Measurements from ENCODE around the gene RBPJ.
"Not testable (repeated sequence)": the region's sequence is repeated elsewhere in the genome, so short reads cannot be mapped to it uniquely, and the experiment has no call there.

Gene RBPJ

DNA sequence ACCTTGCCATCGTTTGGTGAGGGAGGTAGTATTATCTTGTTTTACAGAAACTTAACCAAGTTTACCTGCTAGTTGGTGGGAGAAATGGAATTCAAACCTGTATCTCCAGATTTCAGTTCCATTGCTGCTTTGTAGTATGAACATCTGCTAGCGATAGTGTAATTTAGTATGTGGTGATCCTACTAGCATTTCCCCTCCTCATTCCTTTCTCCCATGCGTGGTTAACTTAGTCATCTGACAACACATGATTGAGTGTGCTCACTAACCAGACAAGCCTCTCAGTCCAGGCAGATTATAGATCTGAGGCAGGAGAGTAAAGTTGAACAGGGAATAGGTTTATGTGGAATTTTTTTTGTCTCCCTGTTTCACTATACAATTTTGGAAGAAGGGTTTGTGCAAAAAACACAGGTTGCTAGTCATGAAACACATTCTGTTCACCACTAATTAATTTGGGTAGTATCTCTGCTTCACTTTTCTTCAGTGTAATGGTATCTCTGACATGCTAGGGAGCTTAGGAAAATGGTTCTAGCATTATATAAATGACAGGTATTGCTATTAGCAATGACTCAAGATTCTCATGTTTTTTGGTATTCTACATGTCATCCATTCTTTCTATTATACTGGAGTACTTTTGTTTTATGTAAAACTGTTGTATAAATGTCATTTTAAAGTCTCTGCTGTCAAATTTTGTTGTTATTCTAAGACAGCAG lies 21.7 kb downstream of the RBPJ start:
- DNase-seq (ENCODE audit: low read depth) = peak; percentile 70

GRCh38 chr4:26343038-26343398 lies 22.2 kb downstream of the RBPJ start:
- DNase-seq (ENCODE audit: low read depth) = no peak

GRCh38 chr4:26344901-26345564 lies 24.2 kb downstream of the RBPJ start:
- DNase-seq (ENCODE audit: low read depth) = no peak

- DNase-seq (ENCODE audit: low read depth) = no peak
These were observed 24.7 kb downstream of the RBPJ start for GRCh38 chr4:26345565-26345938.

DNA sequence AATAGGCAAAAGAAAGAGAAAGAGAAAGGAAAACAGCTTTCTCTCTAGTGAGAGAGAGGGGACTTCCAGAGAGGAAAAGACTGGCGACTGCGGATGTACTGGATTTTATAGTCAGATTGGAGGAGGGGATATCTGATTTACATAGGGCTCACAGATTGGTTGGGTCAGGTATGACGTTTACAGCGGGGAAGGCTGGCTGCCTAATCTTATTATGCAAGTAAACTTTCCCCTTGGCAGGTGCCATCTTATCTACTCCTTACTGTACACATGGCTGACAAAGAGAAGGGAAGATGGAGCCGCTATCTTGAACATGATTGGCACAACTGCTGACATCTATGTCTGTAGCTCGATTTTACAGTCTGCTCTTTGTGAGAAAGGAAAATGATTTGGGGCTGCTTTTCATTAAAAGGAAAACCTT lies 25.4 kb downstream of the RBPJ start:
- DNase-seq (ENCODE audit: low read depth) = no peak

DNA sequence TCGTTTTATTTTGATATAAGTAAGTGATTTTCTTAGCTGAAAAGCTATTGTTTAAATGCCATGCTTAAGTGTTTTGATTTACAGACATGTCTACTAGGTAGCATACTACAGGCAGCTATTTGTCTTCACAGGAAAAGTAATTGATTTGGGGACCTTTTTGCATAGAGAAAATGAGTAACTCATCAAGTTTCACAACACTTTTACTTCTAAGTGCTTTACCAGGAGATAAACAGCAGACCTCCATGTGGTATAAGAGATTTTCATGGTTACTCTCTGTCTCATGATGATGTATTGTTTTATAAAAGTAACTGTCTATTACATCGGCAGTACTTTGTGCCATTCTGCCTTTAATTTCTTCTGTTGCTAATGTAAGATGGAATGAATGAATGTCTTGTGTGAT lies 28.7 kb downstream of the RBPJ start:
- no peak for DNase-seq (ENCODE audit: low read depth)

DNA sequence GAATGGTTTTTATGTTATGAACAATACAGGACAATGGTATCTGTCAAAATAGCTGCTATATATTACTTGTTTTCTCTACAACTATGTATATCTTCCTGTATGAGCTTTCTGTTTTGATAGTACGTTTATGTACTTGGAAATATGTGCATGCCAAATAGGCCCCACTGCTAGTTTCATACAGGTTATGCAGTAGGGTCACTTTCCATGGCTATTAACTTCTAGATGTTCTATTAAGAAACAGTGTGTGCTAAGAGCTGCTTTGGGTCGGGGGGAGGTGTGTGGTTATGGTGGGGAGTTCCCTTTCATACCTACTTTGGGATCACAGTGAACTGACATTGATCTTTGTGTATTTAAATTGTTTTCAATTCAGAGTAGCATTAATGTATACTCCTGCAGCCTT lies 30.9 kb downstream of the RBPJ start:
- no peak for DNase-seq (ENCODE audit: low read depth)

- no peak for DNase-seq (ENCODE audit: low read depth)
These were observed 33.7 kb downstream of the RBPJ start for GRCh38 chr4:26354491-26354890.

- no peak for DNase-seq (ENCODE audit: low read depth)
These were observed 34.7 kb downstream of the RBPJ start for GRCh38 chr4:26355392-26356052.

DNA sequence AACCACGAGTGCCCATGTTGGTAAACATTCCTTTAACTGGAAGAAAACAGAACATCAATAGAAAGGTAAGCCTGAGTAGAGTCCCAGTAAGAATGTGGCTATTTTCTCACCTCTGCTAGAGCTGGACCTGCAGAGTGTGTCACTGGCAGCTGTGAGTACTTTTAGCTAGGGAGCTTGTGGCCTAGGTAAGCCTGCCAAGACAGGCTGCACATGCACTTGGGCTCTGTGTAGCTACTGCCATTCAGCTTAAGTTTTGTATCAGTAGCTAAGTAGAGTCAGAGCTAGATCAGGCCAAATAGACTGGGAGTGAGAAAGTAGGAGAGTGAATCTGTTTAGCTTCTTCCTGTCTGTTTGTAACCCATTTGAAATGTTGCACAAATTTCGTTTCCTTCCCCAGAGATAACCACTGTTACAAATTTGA lies 35.3 kb downstream of the RBPJ start:
- DNase-seq (ENCODE audit: low read depth) = no peak

GRCh38 chr4:26359521-26359920 lies 38.7 kb downstream of the RBPJ start:
- not testable (repeated sequence) for DNase-seq (ENCODE audit: low read depth)

DNA sequence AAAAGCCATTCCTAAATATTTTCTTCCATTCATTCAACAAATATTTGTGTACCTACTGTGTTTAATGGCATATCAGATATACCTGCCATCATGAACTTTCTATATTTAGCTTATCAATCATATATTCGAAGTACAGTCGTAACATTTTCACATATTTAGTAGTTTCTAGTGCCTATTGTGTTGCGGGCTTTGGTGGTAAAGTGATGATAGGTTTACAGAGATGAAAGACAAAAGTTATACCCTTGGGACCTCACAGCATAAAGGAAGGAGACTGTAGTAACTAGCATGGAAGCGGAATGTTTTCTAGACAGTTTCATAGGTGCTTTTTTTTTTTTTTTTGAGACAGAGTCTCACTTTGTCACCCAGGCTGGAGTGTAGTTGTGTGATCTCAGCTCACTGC lies 39.5 kb downstream of the RBPJ start:
- DNase-seq (ENCODE audit: low read depth) = no peak

- no peak for DNase-seq (ENCODE audit: low read depth)
These were observed 40.0 kb downstream of the RBPJ start for GRCh38 chr4:26360864-26361263.

DNA sequence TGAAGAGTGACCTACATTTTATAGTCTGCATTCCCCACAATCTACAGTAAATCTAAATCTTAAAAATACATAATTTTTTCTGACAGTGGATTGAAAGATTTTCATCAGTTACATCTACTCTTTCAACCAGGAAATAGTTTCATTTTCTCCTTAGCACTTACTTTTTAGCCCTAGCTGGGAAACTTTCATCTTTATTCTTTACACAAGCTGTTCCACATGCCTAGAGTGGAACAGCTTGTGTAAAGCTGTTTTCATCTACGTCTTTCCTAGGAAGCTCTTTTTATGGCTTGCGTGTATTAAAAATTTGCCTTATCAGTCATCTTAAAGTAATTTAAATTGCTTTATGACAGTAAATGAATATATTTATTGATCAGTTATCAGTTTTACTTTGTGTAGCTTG lies 40.5 kb downstream of the RBPJ start:
- no peak for DNase-seq (ENCODE audit: low read depth)

DNA sequence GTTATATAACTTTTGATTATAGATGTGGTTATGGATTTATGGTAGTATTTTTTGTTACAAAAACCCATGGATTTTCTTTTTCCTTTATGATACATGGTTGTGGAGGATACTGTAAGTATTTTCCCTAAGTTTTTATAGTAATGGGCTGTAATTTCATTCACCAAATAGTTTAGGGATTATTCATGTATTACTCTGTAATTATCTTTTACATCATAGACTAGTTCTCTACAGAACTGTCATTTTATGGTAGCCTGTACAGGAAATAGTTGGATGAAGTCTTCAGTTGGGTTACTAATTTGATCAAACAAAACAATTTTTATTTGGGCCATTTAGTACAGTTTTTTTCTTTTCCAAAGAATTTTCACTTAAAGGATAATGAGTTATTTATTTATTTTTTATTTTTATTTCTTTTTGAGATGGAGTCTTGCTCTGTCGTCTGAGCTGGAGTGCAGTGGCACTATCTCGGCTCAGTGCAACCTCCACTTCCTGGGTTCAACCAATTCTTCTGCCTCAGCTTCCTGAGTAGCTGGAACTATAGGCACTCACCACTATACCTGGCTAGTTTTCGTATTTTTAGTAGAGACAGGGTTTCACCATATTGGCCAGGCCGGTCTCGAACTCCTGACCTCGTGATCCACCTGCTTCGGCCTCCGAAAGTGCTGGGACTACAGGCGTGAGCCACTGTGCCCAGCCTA lies 42.1 kb downstream of the RBPJ start:
- no peak for DNase-seq (ENCODE audit: low read depth)

DNA sequence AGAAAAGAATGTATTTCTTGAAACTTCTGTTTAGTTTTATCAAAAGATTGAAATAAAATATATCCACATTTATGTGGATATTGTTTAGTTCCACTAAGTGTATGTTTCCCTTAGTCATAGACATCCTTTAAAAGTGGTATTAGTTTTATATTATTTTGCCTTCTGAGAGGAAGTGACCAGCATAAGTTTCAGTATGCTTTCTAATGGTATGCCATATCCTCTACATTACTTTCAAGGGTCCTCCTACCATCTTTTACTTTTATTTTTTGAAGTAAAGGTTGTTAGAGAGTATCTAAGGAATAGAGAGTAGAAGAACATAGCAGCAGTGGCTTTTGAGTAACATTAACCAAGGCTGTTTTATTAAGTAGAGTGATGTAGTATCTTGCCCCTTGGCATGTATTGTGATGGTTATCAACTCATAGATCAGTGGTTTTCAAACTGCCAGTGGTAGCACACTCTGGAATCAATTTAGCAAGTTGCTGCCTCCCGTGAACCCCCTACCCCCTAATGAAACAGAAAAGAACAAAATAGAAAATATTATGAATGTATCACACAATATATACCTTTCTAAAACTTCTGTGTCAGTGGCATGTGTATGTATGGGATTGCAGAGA lies 44.8 kb downstream of the RBPJ start:
- DNase-seq (ENCODE audit: low read depth) = no peak

DNA sequence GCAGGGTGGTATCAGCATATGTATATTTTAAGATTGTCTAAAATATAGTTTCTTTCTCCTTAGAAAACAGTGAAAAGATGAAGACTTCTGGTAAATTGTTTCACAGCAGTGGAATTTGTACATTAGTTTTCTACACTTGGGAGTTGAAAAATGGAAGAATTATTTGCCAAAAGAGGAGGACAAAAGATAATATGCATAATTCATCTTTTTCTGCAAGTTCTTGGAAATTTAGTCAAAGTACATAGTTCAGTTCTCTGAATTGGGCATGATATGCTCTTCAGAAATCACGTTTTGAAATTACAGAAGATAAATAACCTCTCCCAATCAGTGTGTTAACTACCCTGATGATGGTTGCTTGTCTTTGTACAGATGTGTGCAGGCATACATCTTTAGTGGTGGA lies 47.0 kb downstream of the RBPJ start:
- no peak for DNase-seq (ENCODE audit: low read depth)

DNA sequence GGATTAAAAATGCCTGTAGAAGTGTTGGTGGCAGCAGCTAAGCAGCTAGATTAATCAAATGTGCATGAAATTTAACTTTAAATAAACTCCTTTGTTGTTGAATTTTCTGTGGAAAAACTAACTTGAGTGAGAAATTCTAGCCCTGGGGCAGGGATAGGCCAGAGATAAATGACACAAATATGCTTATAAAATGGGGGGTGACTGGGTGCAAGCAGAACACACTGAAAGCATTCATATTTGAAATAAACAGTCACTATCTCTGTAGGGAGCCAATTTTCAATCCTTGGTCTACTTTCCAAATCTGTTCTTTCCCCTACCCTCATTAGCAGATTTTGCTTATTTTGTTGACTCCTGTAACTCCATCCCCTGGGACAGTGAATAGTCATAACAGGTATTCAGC lies 47.9 kb downstream of the RBPJ start:
- DNase-seq (ENCODE audit: low read depth) = no peak

- DNase-seq (ENCODE audit: low read depth) = no peak
These were observed 48.3 kb downstream of the RBPJ start for GRCh38 chr4:26369132-26369531.

GRCh38 chr4:26369581-26369980 lies 48.8 kb downstream of the RBPJ start:
- no peak for DNase-seq (ENCODE audit: low read depth)

GRCh38 chr4:26372076-26372475 lies 51.3 kb downstream of the RBPJ start:
- DNase-seq (ENCODE audit: low read depth) = no peak

DNA sequence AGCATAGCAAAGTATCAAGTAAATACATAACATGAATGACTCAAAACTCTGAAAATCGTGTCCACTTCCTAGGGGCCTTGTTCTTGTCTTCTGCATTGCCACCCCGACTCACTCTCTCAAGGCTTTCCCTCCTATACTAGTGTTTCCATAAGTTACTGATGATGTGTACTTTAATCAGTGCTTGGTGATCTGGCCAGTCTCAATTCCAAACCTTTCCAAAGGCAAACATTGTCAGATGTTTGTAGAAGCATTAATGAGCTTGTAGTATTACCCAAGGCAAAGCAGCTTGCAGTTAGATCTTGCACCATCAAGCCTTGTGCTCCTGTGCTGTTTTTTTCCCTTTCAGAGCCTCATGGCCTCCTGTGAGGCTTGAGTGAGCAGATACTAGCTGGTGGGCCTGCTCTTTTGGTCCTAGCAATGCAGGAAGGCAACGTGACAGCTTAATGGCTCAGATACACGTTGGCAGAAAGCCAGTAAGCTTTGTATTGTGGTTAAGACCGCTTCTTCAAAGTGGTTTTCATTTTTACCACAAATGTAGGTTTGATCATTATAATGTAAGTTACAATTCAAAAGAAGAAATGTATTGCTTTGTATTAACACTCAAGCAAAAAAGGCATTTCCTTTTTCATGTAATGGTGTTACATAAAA lies 51.8 kb downstream of the RBPJ start:
- DNase-seq (ENCODE audit: low read depth) = peak; percentile 63

Measured in non-pigmented ciliary epithelial cell (primary cell).